Mucosa of descending colon (tissue), 3 donors: ENCODE measurements around the gene BICC1. TPM values are rescaled to one million over a fixed set of nuclear protein-coding genes. Genes with fewer than 3 reads are reported as not detected.

Experiments used
- ATAC-seq: fragments of 200-7000 bp; cut with Tn5 transposase; one replicate; pipeline ENCODE4 v1.9.1; 2020; ENCODE audit warnings: mild to moderate bottlenecking, moderate library complexity
- DNase-seq, 3 donors: peaks; one replicate each; pipeline ENCODE4 v3.0.0-alpha.2; 2020
- H3K36me3 ChIP-seq: fragments of 200-600 bp; one replicate; pipeline ENCODE4 v1.8.0; 2021; ENCODE audit warnings: low read depth, mild to moderate bottlenecking
- H3K4me1 ChIP-seq: fragments of 200-600 bp; one replicate; pipeline ENCODE4 v1.8.0; 2021; ENCODE audit warnings: low read depth, mild to moderate bottlenecking
- H3K4me3 ChIP-seq: fragments of 200-600 bp; one replicate; pipeline ENCODE4 v1.8.0; 2021; ENCODE audit warnings: mild to moderate bottlenecking
- H3K9me3 ChIP-seq: fragments of 200-600 bp; one replicate; pipeline ENCODE4 v1.8.0; 2021; ENCODE audit warnings: mild to moderate bottlenecking
- intact Hi-C, 2 donors: fragments of 100-400 bp; cut with DNase I in 1 of 2; cut with micrococcal nuclease in 1 of 2; formaldehyde crosslinking; loops; one replicate each; pipeline versions ENCODE4 v1.11.0 to v1.11.1; 2022; cut with DNase I, micrococcal nuclease
- total RNA-seq, 3 donors: library from RNA; stranded (reverse); fragmentation: NEBNext Ultra II Directional in 2 of 3; extraction: Animal tissue kit (Norgen Biotek cat#: 25700) in 2 of 3; gene quantifications; one replicate each; pipeline versions ENCODE4 v1.2.1 to v1.2.4, GENCODE V29; 2021 to 2023
- TF ChIP-seq, protein P1 (sequence below): fragments of 200-600 bp; IDR thresholded peaks from one replicate; pipeline ENCODE4 v1.8.0; 2022; ENCODE audit warnings: antibody characterized with exemption, mild to moderate bottlenecking
- donor health status: DM: no; HTN: no; CAD: no; lungs with moderate emphysema.
- donor health status: DM: no; HTN: no; CAD: no.
- donor health status: DM: no; HTN: yes; CAD: no.

Gene BICC1
- total RNA-seq, 3 donors from 2014 or later: 1.1 to 5.9 (median 3.5) TPM

GRCh38 chr10:58641708-58642107 lies 129.0 kb downstream of the BICC1 start:
- H3K4me1 ChIP-seq: no peaks in the 10 kb centered on the region
- intact Hi-C loops: no loop called here
- ATAC-seq: no peak

GRCh38 chr10:58642283-58642682 lies 129.6 kb downstream of the BICC1 start:
- TF ChIP-seq, protein P1, sequence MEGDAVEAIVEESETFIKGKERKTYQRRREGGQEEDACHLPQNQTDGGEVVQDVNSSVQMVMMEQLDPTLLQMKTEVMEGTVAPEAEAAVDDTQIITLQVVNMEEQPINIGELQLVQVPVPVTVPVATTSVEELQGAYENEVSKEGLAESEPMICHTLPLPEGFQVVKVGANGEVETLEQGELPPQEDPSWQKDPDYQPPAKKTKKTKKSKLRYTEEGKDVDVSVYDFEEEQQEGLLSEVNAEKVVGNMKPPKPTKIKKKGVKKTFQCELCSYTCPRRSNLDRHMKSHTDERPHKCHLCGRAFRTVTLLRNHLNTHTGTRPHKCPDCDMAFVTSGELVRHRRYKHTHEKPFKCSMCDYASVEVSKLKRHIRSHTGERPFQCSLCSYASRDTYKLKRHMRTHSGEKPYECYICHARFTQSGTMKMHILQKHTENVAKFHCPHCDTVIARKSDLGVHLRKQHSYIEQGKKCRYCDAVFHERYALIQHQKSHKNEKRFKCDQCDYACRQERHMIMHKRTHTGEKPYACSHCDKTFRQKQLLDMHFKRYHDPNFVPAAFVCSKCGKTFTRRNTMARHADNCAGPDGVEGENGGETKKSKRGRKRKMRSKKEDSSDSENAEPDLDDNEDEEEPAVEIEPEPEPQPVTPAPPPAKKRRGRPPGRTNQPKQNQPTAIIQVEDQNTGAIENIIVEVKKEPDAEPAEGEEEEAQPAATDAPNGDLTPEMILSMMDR: no peak
- Histone ChIP-seq H3K36me3 (no peaks in the 10 kb centered on the region), H3K4me1 (no peaks in the 10 kb centered on the region), H3K4me3 (no peak overlapping the region), H3K9me3 (no peaks in the 10 kb centered on the region)
- DNase-seq (no peak), ATAC-seq (no peak)
- intact Hi-C loops: no loop called here

More at GRCh38 chr10:58641708-58642107, 129.0 kb downstream of the BICC1 start:
- H3K4me3 ChIP-seq: no peak overlapping the region
- TF ChIP-seq, protein P1: no peak
- H3K9me3 ChIP-seq: no peaks in the 10 kb centered on the region
- DNase-seq: no peak
- H3K36me3 ChIP-seq: no peaks in the 10 kb centered on the region

GRCh38 chr10:58642916-58643428 lies 130.3 kb downstream of the BICC1 start:
- no peaks in the 10 kb centered on the region for H3K9me3 ChIP-seq
- no peaks in the 10 kb centered on the region for H3K4me1 ChIP-seq
- no peaks in the 10 kb centered on the region for H3K36me3 ChIP-seq
- TF ChIP-seq, protein P1: no peak
- ATAC-seq (no peak), DNase-seq (no peak)
- intact Hi-C loops: no loop called here
- no peak overlapping the region for H3K4me3 ChIP-seq

DNA sequence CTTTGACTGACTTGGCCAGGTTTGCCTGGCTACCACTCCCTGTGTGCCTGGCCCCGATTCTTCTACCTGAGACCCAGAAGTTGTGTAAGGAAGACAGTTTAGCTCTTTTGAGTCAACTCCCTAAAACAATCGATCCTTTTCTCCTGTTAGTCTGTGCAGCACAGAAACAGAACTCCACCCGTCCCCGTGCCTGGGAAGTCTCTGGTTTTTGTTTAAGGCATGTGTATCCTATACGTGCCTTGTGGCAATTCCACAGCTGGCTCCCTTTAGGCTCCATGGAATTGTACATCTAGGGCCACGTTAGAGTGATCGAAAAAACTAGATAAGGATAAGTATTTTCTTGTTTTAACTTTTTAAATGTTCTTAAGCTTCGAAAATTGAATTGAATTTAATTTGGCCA lies 131.6 kb downstream of the BICC1 start:
- DNase-seq (no peak), ATAC-seq (no peak)
- H3K4me1 ChIP-seq: no peaks in the 10 kb centered on the region
- TF ChIP-seq, protein P1: no peak
- no peaks in the 10 kb centered on the region for H3K36me3 ChIP-seq
- no peak overlapping the region for H3K4me3 ChIP-seq
- intact Hi-C loops: no loop called here
- H3K9me3 ChIP-seq: no peaks in the 10 kb centered on the region

GRCh38 chr10:58645416-58646146 lies 132.9 kb downstream of the BICC1 start:
- TF ChIP-seq, protein P1: no peak
- DNase-seq (no peak), ATAC-seq (no peak)
- Histone ChIP-seq H3K36me3 (no peaks in the 10 kb centered on the region), H3K4me1 (no peaks in the 10 kb centered on the region), H3K9me3 (no peaks in the 10 kb centered on the region), H3K4me3 (no peak overlapping the region)
- intact Hi-C loops: no loop called here
